K562 (cell line): Measurements from ENCODE around the gene ARSK. TPM values are rescaled to one million over a fixed set of nuclear protein-coding genes. Genes with fewer than 3 reads are reported as not detected.

Source experiments
- ARID1B ChIP-seq: fragments of 450-650 bp; IDR thresholded peaks from 2 replicates; pipeline ENCODE4 v1.6.1; 2016; ENCODE audit warnings: antibody characterized with exemption, mild to moderate bottlenecking, inconsistent platforms
- ATF3 ChIP-seq, 2 experiments: fragments of 450-650 bp in 1 of 2; sonication (generic) in 1 of 2; formaldehyde crosslinking in 1 of 2; IDR thresholded peaks in 1 of 2; conservative IDR thresholded peaks in 1 of 2; 2 replicates each; pipeline versions ENCODE4 v1.6.1 to v1.8.1; 2016 to 2023; ENCODE audit warnings: mild to moderate bottlenecking in 2 of 2, moderate library complexity in 2 of 2, inconsistent platforms in 1 of 2, missing genetic modification reagents in 1 of 2
- FOXM1 ChIP-seq, 2 experiments: fragments of 450-650 bp in 1 of 2; sonication (generic) in 1 of 2; formaldehyde crosslinking in 1 of 2; IDR thresholded peaks; 2 replicates each; pipeline versions ENCODE4 v1.6.1 to v1.9.0; 2017 to 2022; ENCODE audit warnings: low read depth in 2 of 2, mild to moderate bottlenecking in 2 of 2, missing genetic modification reagents in 1 of 2, moderate library complexity in 1 of 2
- GATAD2A ChIP-seq: fragments of 450-650 bp; IDR thresholded peaks from 2 replicates; pipeline ENCODE4 v1.6.1; 2017
- NR2C1 ChIP-seq, 2 experiments: fragments of 450-650 bp; IDR thresholded peaks; 2 replicates each; pipeline ENCODE4 v1.6.1; 2017; ENCODE audit warnings: mild to moderate bottlenecking in 2 of 2, antibody characterized with exemption in 1 of 2, inconsistent platforms in 1 of 2, missing compliant biosample characterization in 1 of 2, missing genetic modification characterization in 1 of 2
- PRDM10 ChIP-seq: fragments of 450-650 bp; IDR thresholded peaks from 2 replicates; pipeline ENCODE4 v1.6.1; 2018; ENCODE audit not compliant: partially characterized antibody
- SAFB ChIP-seq: fragments of 200-400 bp; formaldehyde crosslinking; IDR thresholded peaks from 2 replicates; pipeline ENCODE4 v1.6.1; 2017; ENCODE audit warnings: low read depth, low read length, borderline replicate concordance
- SPI1 ChIP-seq: IDR thresholded peaks from 2 replicates; pipeline ENCODE4 v1.6.1; 2011; ENCODE audit warnings: low read depth, low read length, control low read depth, borderline replicate concordance
- SUPT5H ChIP-seq: fragments of 450-650 bp; IDR thresholded peaks from 2 replicates; pipeline ENCODE4 v1.6.1; 2016
- TAF7 ChIP-seq: fragments of 450-650 bp; IDR thresholded peaks from 2 replicates; pipeline ENCODE4 v1.6.1; 2016; ENCODE audit warnings: missing genetic modification characterization, missing compliant biosample characterization
- THAP12 ChIP-seq: fragments of 250-450 bp; sonication (Bioruptor Pico); IDR thresholded peaks from 2 replicates; pipeline ENCODE4 v1.9.0; 2021; ENCODE audit warnings: mild to moderate bottlenecking, inconsistent platforms
- ZBTB11 ChIP-seq, 3 experiments: fragments of 200-800 bp in 1 of 3; fragments of 250-450 bp in 1 of 3; fragments of 450-650 bp in 1 of 3; sonication (Bioruptor Pico) in 1 of 3; sonication (Bioruptor generic) in 1 of 3; formaldehyde crosslinking in 1 of 3; IDR thresholded peaks; 2 replicates each; pipeline versions ENCODE4 v1.6.1 to v1.8.0; 2016 to 2022; ENCODE audit warnings: mild to moderate bottlenecking in 2 of 3, missing genetic modification characterization in 2 of 3, missing compliant biosample characterization in 1 of 3, moderate library complexity in 1 of 3
- ZNF408 ChIP-seq: fragments of 250-450 bp; sonication (Bioruptor Pico); IDR thresholded peaks from 2 replicates; pipeline ENCODE4 v1.4.0; 2020; ENCODE audit warnings: low read depth, mild to moderate bottlenecking, moderate library complexity
- polyA plus RNA-seq, 8 experiments: library from polyadenylated mRNA; depleted of rRNA in 4 of 8; stranded (reverse) in 5 of 8; unstranded in 3 of 8; fragments of >200 nt; fragmentation: Nextera tagmentation in 2 of 8; fragmentation: Illumina TruSeq in 1 of 8; extraction: Ambion mirVana in 2 of 8; extraction: Trizol in 1 of 8; gene quantifications; 2 replicates each; pipeline versions ENCODE4 v1.2.1 to v1.2.3, GENCODE V29; 2011 to 2014; ENCODE audit warnings: inconsistent platforms in 1 of 8, missing spikeins in 1 of 8
- total RNA-seq, 7 experiments: library from RNA; depleted of rRNA in 6 of 7; stranded (reverse); fragments of >200 nt in 6 of 7; fragmentation: Illumina TruSeq in 2 of 7; extraction: Trizol in 2 of 7; gene quantifications; 2 replicates each; pipeline versions ENCODE4 v1.2.1 to v1.2.3, GENCODE V29; 2011 to 2021; ENCODE audit warnings: low replicate concordance in 1 of 7

ARSK gene
- total and polyA plus RNA-seq, 9 of the 15 experiments (the other 6 are each of a cell fraction or from before 2014, with no cell fraction given) = 2.7 to 9.4 (median 7.1) TPM

- TF ChIP-seq ATF3 (IDR thresholded peaks at IDR 0.05) (peak; percentile 38; the same call in 1 of the 2 replicates), ATF3 (CRISPR knock-in tag; conservative IDR thresholded peaks at IDR 0.05) (no peak), ZBTB11 (CRISPR knock-in tag; IDR thresholded peaks at IDR 0.05) (peak in 1 of 3 experiments; percentile 63; a peak in 1 of 6 replicates), NR2C1 (IDR thresholded peaks at IDR 0.05) (peak; percentile 79; the same call in 1 of the 2 replicates), NR2C1 (tag; IDR thresholded peaks at IDR 0.05) (no peak; the same call in 1 of the 2 replicates), FOXM1 (IDR thresholded peaks at IDR 0.05; ENCODE audit: low read depth) (0 out of 2 replicates have a peak, but pooled peaks have one; percentile 6), FOXM1 (CRISPR knock-in tag; IDR thresholded peaks at IDR 0.05; ENCODE audit: low read depth) (no peak), PRDM10 (peak; percentile 20), SAFB (peak; percentile 71), ZNF408 (CRISPR knock-in tag) (no peak), TAF7 (tag) (peak; percentile 52; the same call in 1 of the 2 replicates), SPI1 (no peak), GATAD2A (peak; percentile 74; the same call in 1 of the 2 replicates), SUPT5H (peak; percentile 92), ARID1B (no peak), THAP12 (CRISPR knock-in tag) (peak; percentile 82)
Observed at GRCh38 chr5:95646569-95647431, 91.9 kb downstream of the ARSK start, which contains the start of gene RFESD (continued).
